Kidney epithelial cell (primary cell): ENCODE data around the gene KCNQ5. TPM values are rescaled to one million over a fixed set of nuclear protein-coding genes. Genes with fewer than 3 reads are reported as not detected.

Experiments used
- DNase-seq: peaks from one replicate; pipeline ENCODE4 v3.0.0-alpha.2; 2010; ENCODE audit warnings: low read depth
- H3K27me3 ChIP-seq: 2 replicates; pipeline ENCODE4 v1.6.0; 2011; ENCODE audit warnings: low read length; ENCODE audit not compliant: control insufficient read depth, insufficient read depth
- H3K36me3 ChIP-seq: 2 replicates; pipeline ENCODE4 v1.5.1; 2011; ENCODE audit warnings: low read length; ENCODE audit not compliant: control insufficient read depth, insufficient read depth
- H3K4me3 ChIP-seq: 2 replicates; pipeline ENCODE4 v1.5.1; 2011; ENCODE audit warnings: low read depth, mild to moderate bottlenecking, control low read depth, low read length
- CTCF ChIP-seq: IDR thresholded peaks from 2 replicates; pipeline ENCODE4 v1.5.1; 2011; ENCODE audit warnings: mild to moderate bottlenecking, moderate library complexity, low read length, control low read depth, inconsistent platforms; ENCODE audit not compliant: insufficient read depth, poor library complexity, severe bottlenecking
- total RNA-seq: library from RNA; depleted of rRNA; stranded (reverse); fragments of >200 nt; gene quantifications from 2 replicates; pipeline ENCODE4 v1.2.3, GENCODE V29; 2015

The KCNQ5 gene
- total RNA-seq, 1 donor from 2014 or later: 1.9 TPM

- no peak for TF ChIP-seq CTCF
- DNase-seq: no peak
- H3K36me3 ChIP-seq: no peaks in the 10 kb centered on the region
- H3K27me3 ChIP-seq: no peaks in the 10 kb centered on the region
- no peak overlapping the region for H3K4me3 ChIP-seq
Measured at GRCh38 chr6:73028124-73028766, 406.4 kb downstream of the KCNQ5 start.

- Histone ChIP-seq H3K27me3 (no peaks in the 10 kb centered on the region), H3K4me3 (no peak overlapping the region), H3K36me3 (no peaks in the 10 kb centered on the region)
- DNase-seq: no peak
- no peak for TF ChIP-seq CTCF
Measured at GRCh38 chr6:73028893-73029450, 407.1 kb downstream of the KCNQ5 start.

- Histone ChIP-seq H3K27me3 (no peaks in the 10 kb centered on the region), H3K4me3 (no peak overlapping the region), H3K36me3 (no peaks in the 10 kb centered on the region)
- TF ChIP-seq CTCF: no peak
- DNase-seq: no peak
Measured at GRCh38 chr6:73030257-73030656, 408.4 kb downstream of the KCNQ5 start.

- no peak for DNase-seq
- H3K36me3 ChIP-seq: no peaks in the 10 kb centered on the region
- no peak for TF ChIP-seq CTCF
Measured at GRCh38 chr6:73030791-73031782, 409.2 kb downstream of the KCNQ5 start.

GRCh38 chr6:73032586-73032985, 410.7 kb downstream of the KCNQ5 start:
- no peak overlapping the region for H3K4me3 ChIP-seq
- H3K36me3 ChIP-seq: no peaks in the 10 kb centered on the region
- DNase-seq: peak; percentile 9
- H3K27me3 ChIP-seq: no peaks in the 10 kb centered on the region
- no peak for TF ChIP-seq CTCF

More at GRCh38 chr6:73030791-73031782, 409.2 kb downstream of the KCNQ5 start:
- no peaks in the 10 kb centered on the region for H3K27me3 ChIP-seq
- no peak overlapping the region for H3K4me3 ChIP-seq
